Measurements from ENCODE around the gene SHROOM2.

Gene SHROOM2

GRCh38 chrX:9983846-9984245 is 197.6 kb downstream of the SHROOM2 start:
- no peak for ATAC-seq
- TF ChIP-seq TSHZ2 (CRISPR knock-in tag; IDR thresholded peaks at IDR 0.05) (no peak), ZNF8 (CRISPR knock-in tag; IDR thresholded peaks at IDR 0.05) (no peak), CSRNP3 (CRISPR knock-in tag; IDR thresholded peaks at IDR 0.05) (no peak), CSDC2 (CRISPR knock-in tag; IDR thresholded peaks at IDR 0.05) (no peak), GLIS3 (CRISPR knock-in tag; IDR thresholded peaks at IDR 0.05) (no peak), ZNF70 (CRISPR knock-in tag; IDR thresholded peaks at IDR 0.05) (no peak), PPARA (CRISPR knock-in tag; IDR thresholded peaks at IDR 0.05; ENCODE audit: borderline replicate concordance) (no peak), OSR1 (CRISPR knock-in tag; IDR thresholded peaks at IDR 0.05) (no peak), ISL1 (CRISPR knock-in tag; IDR thresholded peaks at IDR 0.05) (no peak), ZC3H10 (CRISPR knock-in tag; IDR thresholded peaks at IDR 0.05) (no peak), RARB (CRISPR knock-in tag; IDR thresholded peaks at IDR 0.05) (no peak), ZNF565 (CRISPR knock-in tag; conservative IDR thresholded peaks at IDR 0.05; ENCODE audit: low read depth) (no peak), BACH2 (CRISPR knock-in tag; IDR thresholded peaks at IDR 0.05; ENCODE audit: borderline replicate concordance) (no peak), ZFP30 (CRISPR knock-in tag; IDR thresholded peaks at IDR 0.05) (no peak)

- ATAC-seq = no peak
- no peak for TF ChIP-seq ZNF8 (CRISPR knock-in tag; IDR thresholded peaks at IDR 0.05)
- TF ChIP-seq RARB (CRISPR knock-in tag; IDR thresholded peaks at IDR 0.05) = no peak
- no peak for TF ChIP-seq ZNF70 (CRISPR knock-in tag; IDR thresholded peaks at IDR 0.05)
- TF ChIP-seq ZC3H10 (CRISPR knock-in tag; IDR thresholded peaks at IDR 0.05) = no peak
- no peak for TF ChIP-seq CREB5 (CRISPR knock-in tag; IDR thresholded peaks at IDR 0.05; ENCODE audit: low read depth)
- no peak for TF ChIP-seq BACH2 (CRISPR knock-in tag; IDR thresholded peaks at IDR 0.05; ENCODE audit: borderline replicate concordance)
- no peak for TF ChIP-seq TCF4 (CRISPR knock-in tag; IDR thresholded peaks at IDR 0.05; ENCODE audit: borderline replicate concordance)
- TF ChIP-seq TOX (CRISPR knock-in tag; IDR thresholded peaks at IDR 0.05; ENCODE audit: borderline replicate concordance) = no peak
- TF ChIP-seq ARNTL (CRISPR knock-in tag; IDR thresholded peaks at IDR 0.05; ENCODE audit: borderline replicate concordance, low read depth) = no peak
Measured at GRCh38 chrX:9988762-9989161, 202.5 kb downstream of the SHROOM2 start.

- no peak for TF ChIP-seq ZNF70 (CRISPR knock-in tag; IDR thresholded peaks at IDR 0.05)
- no peak for TF ChIP-seq CREB5 (CRISPR knock-in tag; IDR thresholded peaks at IDR 0.05; ENCODE audit: low read depth)
- TF ChIP-seq ISL1 (CRISPR knock-in tag; IDR thresholded peaks at IDR 0.05) = no peak
- no peak for TF ChIP-seq ZNF565 (CRISPR knock-in tag; conservative IDR thresholded peaks at IDR 0.05; ENCODE audit: low read depth)
- no peak for TF ChIP-seq PPARA (CRISPR knock-in tag; IDR thresholded peaks at IDR 0.05; ENCODE audit: borderline replicate concordance)
- no peak for TF ChIP-seq GLIS3 (CRISPR knock-in tag; IDR thresholded peaks at IDR 0.05)
- TF ChIP-seq RARB (CRISPR knock-in tag; IDR thresholded peaks at IDR 0.05) = no peak
- TF ChIP-seq TSHZ2 (CRISPR knock-in tag; IDR thresholded peaks at IDR 0.05) = no peak
- no peak for TF ChIP-seq ARNTL (CRISPR knock-in tag; IDR thresholded peaks at IDR 0.05; ENCODE audit: borderline replicate concordance, low read depth)
- no peak for TF ChIP-seq CSDC2 (CRISPR knock-in tag; IDR thresholded peaks at IDR 0.05)
- no peak for TF ChIP-seq PATZ1 (CRISPR knock-in tag; IDR thresholded peaks at IDR 0.05; ENCODE audit: borderline replicate concordance)
- TF ChIP-seq OSR1 (CRISPR knock-in tag; IDR thresholded peaks at IDR 0.05) = no peak
- no peak for TF ChIP-seq BACH2 (CRISPR knock-in tag; IDR thresholded peaks at IDR 0.05; ENCODE audit: borderline replicate concordance)
- TF ChIP-seq POU6F1 (CRISPR knock-in tag; IDR thresholded peaks at IDR 0.05; ENCODE audit: borderline replicate concordance, low read depth) = no peak
- no peak for TF ChIP-seq TOX (CRISPR knock-in tag; IDR thresholded peaks at IDR 0.05; ENCODE audit: borderline replicate concordance)
- no peak for TF ChIP-seq CSRNP3 (CRISPR knock-in tag; IDR thresholded peaks at IDR 0.05)
- no peak for TF ChIP-seq TCF4 (CRISPR knock-in tag; IDR thresholded peaks at IDR 0.05; ENCODE audit: borderline replicate concordance)
- no peak for ATAC-seq
Measured at GRCh38 chrX:9992061-9992460, 205.8 kb downstream of the SHROOM2 start.

All from SK-N-SH treated with all-trans-retinoic acid at 6 μM for 48 hours (cell line).